NB4 (cell line): ENCODE data around the gene MT1M.

ENCODE experiments used
- CTCF ChIP-seq: IDR thresholded peaks from one replicate; pipeline ENCODE4 v1.5.1; 2012; ENCODE audit warnings: low read depth, low read length
- MYC ChIP-seq: IDR thresholded peaks from 2 replicates; pipeline ENCODE4 v1.6.1; 2011; ENCODE audit warnings: low read depth, low read length
- POLR2A ChIP-seq: IDR thresholded peaks from 2 replicates; pipeline ENCODE4 v1.6.1; 2011; ENCODE audit warnings: mild to moderate bottlenecking; ENCODE audit not compliant: insufficient read length; ENCODE audit errors: extremely low read depth

- no peak for TF ChIP-seq CTCF
- no peak for TF ChIP-seq POLR2A
- TF ChIP-seq MYC = no peak
Observed at GRCh38 chr16:56583351-56584168, 48.9 kb upstream of the MT1M start.
